Esophagus squamous epithelium (tissue), 5 donors: ENCODE data around the gene C1orf115. TPM values are rescaled to one million over a fixed set of nuclear protein-coding genes. Genes with fewer than 3 reads are reported as not detected.

Experiments used
- DNase-seq: peaks from one replicate; lab custom pipeline; 2025; lab: John Stamatoyannopoulos, UW
- H3K27ac ChIP-seq, 4 donors: fragments of 200-600 bp; sonication (generic); one replicate each; pipeline ENCODE4 v1.5.1; 2016 to 2019; ENCODE audit warnings: mild to moderate bottlenecking in 1 of 4
- H3K27me3 ChIP-seq, 4 donors: fragments of 200-600 bp; sonication (generic); 1 replicate in 3 of 4; 2 replicates in 1 of 4; pipeline versions ENCODE4 v1.5.1 to v1.6.0; 2017 to 2021; ENCODE audit warnings: antibody characterized with exemption in 1 of 4
- H3K36me3 ChIP-seq, 3 donors: fragments of 200-600 bp; sonication (generic); one replicate each; pipeline ENCODE4 v1.5.1; 2016 to 2019
- H3K4me1 ChIP-seq, 3 donors: fragments of 200-600 bp; sonication (generic); one replicate each; pipeline ENCODE4 v1.5.1; 2017 to 2019
- H3K4me3 ChIP-seq, 4 donors: fragments of 200-600 bp; sonication (generic); 1 replicate in 3 of 4; 2 replicates in 1 of 4; pipeline ENCODE4 v1.5.1; 2016 to 2019; ENCODE audit warnings: mild to moderate bottlenecking in 2 of 4, moderate library complexity in 1 of 4
- H3K9me3 ChIP-seq, 3 donors: fragments of 200-600 bp; sonication (generic); one replicate each; pipeline ENCODE4 v1.5.1; 2016 to 2019
- POLR2A ChIP-seq, 4 donors: fragments of 450-650 bp; IDR thresholded peaks; one replicate each; pipeline ENCODE4 v1.6.1; 2017; ENCODE audit warnings: antibody characterized with exemption in 4 of 4, mild to moderate bottlenecking in 4 of 4, moderate library complexity in 3 of 4
- WGBS, 2 donors: methylation state at CpG; one replicate each; pipeline ENCODE4 v1.1.5; 2018; 5-methylcytosine and 5-hydroxymethylcytosine counted together
- intact Hi-C: fragments of 100-400 bp; cut with DNase I; formaldehyde crosslinking; loops from one replicate; pipeline ENCODE4 v1.15.0; 2022
- total RNA-seq, 4 donors: library from RNA; depleted of rRNA; stranded (reverse); fragments of >200 nt; gene quantifications; one replicate each; pipeline ENCODE4 v1.1.0, GENCODE V29; 2016
- TF ChIP-seq, protein P1 (sequence below), 6 experiments: fragments of 450-650 bp in 4 of 6; fragments of 200-600 bp in 2 of 6; sonication (generic) in 2 of 6; IDR thresholded peaks; one replicate each; pipeline ENCODE4 v1.5.1; 2016 to 2019; ENCODE audit warnings: antibody characterized with exemption in 6 of 6, mild to moderate bottlenecking in 4 of 6, moderate library complexity in 4 of 6
- donor health status: DM: yes; HTN: yes; CAD: no.

C1orf115 gene
- total RNA-seq, 4 donors from 2014 or later = 1.1 to 7.8 (median 4.2) TPM

DNA sequence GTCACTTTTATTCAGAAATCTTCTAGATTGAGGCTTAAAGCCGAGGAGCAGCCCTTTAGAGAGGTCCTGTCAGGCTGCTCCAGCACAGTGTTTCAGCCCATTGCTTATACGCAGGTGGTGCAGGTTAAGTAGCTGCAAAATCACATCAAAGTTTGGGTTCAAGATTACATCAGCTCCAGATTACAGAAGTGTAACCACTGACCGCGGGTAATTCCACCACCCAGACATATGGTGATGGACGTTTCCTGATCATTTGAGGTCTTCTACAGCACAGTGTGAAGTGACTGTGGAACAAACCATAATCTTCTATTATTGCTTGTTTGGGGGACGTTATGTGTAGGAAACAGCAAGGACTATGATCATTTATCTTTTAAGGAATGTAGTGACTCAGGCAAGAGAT, 11.8 kb downstream of the C1orf115 start:
- Histone ChIP-seq H3K27me3 (peaks cover 0 to 59% (median 0%) of the 10 kb centered on the region in 4 donors), H3K4me3 (no peak overlapping the region), H3K4me1 (peaks cover 0 to 17% (median 3%) of the 10 kb centered on the region in 3 donors), H3K9me3 (no peaks in the 10 kb centered on the region), H3K27ac (no peak overlapping the region), H3K36me3 (no peaks in the 10 kb centered on the region)
- intact Hi-C loops = no loop called here
- TF ChIP-seq POLR2A (IDR thresholded peaks at IDR 0.05) = no peak
- TF ChIP-seq, protein P1, sequence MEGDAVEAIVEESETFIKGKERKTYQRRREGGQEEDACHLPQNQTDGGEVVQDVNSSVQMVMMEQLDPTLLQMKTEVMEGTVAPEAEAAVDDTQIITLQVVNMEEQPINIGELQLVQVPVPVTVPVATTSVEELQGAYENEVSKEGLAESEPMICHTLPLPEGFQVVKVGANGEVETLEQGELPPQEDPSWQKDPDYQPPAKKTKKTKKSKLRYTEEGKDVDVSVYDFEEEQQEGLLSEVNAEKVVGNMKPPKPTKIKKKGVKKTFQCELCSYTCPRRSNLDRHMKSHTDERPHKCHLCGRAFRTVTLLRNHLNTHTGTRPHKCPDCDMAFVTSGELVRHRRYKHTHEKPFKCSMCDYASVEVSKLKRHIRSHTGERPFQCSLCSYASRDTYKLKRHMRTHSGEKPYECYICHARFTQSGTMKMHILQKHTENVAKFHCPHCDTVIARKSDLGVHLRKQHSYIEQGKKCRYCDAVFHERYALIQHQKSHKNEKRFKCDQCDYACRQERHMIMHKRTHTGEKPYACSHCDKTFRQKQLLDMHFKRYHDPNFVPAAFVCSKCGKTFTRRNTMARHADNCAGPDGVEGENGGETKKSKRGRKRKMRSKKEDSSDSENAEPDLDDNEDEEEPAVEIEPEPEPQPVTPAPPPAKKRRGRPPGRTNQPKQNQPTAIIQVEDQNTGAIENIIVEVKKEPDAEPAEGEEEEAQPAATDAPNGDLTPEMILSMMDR (IDR thresholded peaks at IDR 0.05) = no peak
- no peak for DNase-seq
- 68 to 75% methylated on average over 6 of the region's 6 CpGs for WGBS, 2 donors

DNA sequence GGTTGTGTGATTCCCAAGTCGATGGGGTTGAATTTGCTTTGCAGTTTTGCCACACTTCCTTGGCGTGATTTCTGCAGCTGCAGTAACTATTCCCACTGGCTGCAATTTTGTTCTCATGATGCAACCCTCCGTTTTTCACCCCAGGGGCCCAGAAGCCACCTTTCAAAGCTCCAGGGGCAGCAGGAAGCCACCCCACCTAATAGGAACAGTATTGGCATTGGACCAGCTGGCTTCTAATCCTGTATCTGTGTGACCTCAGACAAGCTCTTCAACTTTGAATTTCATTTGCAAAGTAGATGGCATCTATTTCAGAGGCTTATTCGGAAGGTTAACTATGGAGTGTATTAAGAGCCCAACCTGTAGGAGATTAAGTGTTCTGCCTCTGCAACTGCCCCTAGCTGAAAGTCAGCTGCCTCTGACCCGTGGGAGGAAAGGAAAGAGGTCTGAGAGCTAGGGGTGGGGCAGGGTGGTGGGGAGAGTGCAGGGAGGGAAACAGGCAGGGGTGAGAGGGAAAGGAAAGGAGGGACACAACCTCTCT, 12.6 kb downstream of the C1orf115 start:
- no peak overlapping the region for H3K27ac ChIP-seq
- H3K4me1 ChIP-seq = peaks cover 0 to 17% (median 3%) of the 10 kb centered on the region in 3 donors
- WGBS, 2 donors = 43 to 46% methylated on average over 4 to 5 of the region's 5 CpGs
- intact Hi-C loops = no loop called here
- H3K36me3 ChIP-seq = no peaks in the 10 kb centered on the region
- TF ChIP-seq POLR2A (IDR thresholded peaks at IDR 0.05) = no peak
- TF ChIP-seq, protein P1 (IDR thresholded peaks at IDR 0.05) = no peak
- H3K9me3 ChIP-seq = no peaks in the 10 kb centered on the region
- H3K4me3 ChIP-seq = no peak overlapping the region
- H3K27me3 ChIP-seq = peaks cover 0 to 67% (median 0%) of the 10 kb centered on the region in 4 donors
- DNase-seq = no peak

DNA sequence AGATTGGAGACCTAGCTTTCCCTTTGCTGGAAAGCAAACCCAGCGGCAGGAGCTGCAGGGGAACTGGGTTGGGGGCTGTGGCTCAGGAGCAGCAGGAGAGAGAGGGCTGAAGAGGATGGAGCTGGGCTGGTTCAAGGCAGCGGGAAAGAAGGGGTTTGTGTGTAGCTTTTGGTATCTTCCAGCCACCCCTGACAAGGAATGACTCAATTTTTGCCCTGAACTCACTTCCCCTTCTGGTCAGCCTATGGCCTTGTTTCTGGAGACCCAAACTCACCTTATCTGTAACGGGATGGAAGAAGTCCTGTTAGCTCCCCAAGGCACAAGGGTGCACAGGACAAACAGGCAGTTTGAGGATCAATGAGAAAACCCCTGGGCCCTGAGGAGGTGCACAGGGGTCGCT, 13.1 kb downstream of the C1orf115 start:
- Histone ChIP-seq H3K36me3 (no peaks in the 10 kb centered on the region), H3K27me3 (peaks cover 0 to 69% (median 0%) of the 10 kb centered on the region in 4 donors), H3K27ac (no peak overlapping the region), H3K9me3 (no peaks in the 10 kb centered on the region), H3K4me3 (no peak overlapping the region), H3K4me1 (peaks cover 0 to 17% (median 3%) of the 10 kb centered on the region in 3 donors)
- intact Hi-C loops = no loop called here
- DNase-seq = no peak
- TF ChIP-seq, protein P1 (IDR thresholded peaks at IDR 0.05) = no peak
- no peak for TF ChIP-seq POLR2A (IDR thresholded peaks at IDR 0.05)
- 78 to 80% methylated on average over 3 to 4 of the region's 4 CpGs for WGBS, 2 donors

DNA sequence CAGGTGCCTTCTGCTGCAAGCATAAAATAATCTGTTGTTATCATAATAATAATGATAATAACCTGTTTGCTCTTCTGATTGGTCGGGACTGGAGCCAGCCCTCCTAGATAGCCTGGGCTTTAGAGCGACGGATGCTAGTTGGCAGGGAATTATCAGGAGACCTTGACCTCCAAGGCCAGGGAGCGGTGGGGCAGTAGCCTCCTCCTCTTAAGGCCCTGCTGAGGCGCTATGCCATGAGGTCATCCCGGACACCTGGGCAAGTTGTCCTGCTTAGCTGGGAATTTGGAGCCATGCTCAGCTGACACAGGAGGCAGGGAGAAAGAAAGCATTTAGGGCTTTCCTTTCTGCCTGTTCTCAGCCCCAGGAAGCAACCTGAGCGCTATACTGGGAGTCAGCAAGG, 15.6 kb downstream of the C1orf115 start:
- Histone ChIP-seq H3K27ac (no peak overlapping the region), H3K4me1 (peaks cover 0 to 9% (median 0%) of the 10 kb centered on the region in 3 donors), H3K4me3 (no peak overlapping the region), H3K36me3 (no peaks in the 10 kb centered on the region), H3K27me3 (peaks cover 0 to 60% (median 0%) of the 10 kb centered on the region in 4 donors), H3K9me3 (no peaks in the 10 kb centered on the region)
- TF ChIP-seq, protein P1 (IDR thresholded peaks at IDR 0.05) = no peak
- no peak for TF ChIP-seq POLR2A (IDR thresholded peaks at IDR 0.05)
- WGBS, 2 donors = 71 to 90% methylated on average over 1 to 2 of the region's 7 CpGs
- intact Hi-C loops = no loop called here
- no peak for DNase-seq

DNA sequence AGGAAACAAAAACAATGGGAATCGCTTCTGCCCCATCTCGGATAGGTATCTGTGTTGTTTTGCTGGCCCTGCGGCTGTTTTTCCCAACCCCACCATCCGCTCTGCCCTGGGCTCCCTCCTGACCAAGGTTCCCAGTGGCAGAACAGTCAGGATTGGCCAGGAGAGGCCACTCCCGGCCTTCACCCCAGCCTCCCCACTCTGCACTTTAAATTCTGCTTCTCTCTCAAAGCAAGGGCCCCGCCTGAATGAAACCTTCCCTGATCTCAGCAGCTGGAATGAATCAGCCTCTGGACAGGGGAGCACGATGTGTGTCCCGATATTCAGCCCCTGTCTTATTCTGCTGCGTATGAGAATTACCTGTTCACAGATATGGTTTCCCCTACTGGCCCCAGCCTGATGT, 16.3 kb downstream of the C1orf115 start:
- Histone ChIP-seq H3K36me3 (no peaks in the 10 kb centered on the region), H3K27ac (no peak overlapping the region), H3K27me3 (peaks cover 0 to 56% (median 0%) of the 10 kb centered on the region in 4 donors), H3K4me3 (no peak overlapping the region), H3K9me3 (no peaks in the 10 kb centered on the region), H3K4me1 (peaks cover 0 to 11% (median 0%) of the 10 kb centered on the region in 3 donors)
- intact Hi-C loops = no loop called here
- DNase-seq = no peak
- 67 to 86% methylated on average over 7 to 9 of the region's 9 CpGs for WGBS, 2 donors
- TF ChIP-seq, protein P1 (IDR thresholded peaks at IDR 0.05) = no peak
